ENCODE measurements around the gene TSPAN9. TPM values are rescaled to one million over a fixed set of nuclear protein-coding genes. Genes with fewer than 3 reads are reported as not detected.

Gene TSPAN9, protein sequence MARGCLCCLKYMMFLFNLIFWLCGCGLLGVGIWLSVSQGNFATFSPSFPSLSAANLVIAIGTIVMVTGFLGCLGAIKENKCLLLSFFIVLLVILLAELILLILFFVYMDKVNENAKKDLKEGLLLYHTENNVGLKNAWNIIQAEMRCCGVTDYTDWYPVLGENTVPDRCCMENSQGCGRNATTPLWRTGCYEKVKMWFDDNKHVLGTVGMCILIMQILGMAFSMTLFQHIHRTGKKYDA
- 10 to 100 TPM in 1 of 3 donors, 1 to 10 TPM in 2; 4.7 to 28.4 (median 8.5) TPM for total RNA-seq
- long read RNA-seq, donor 1, full-length matches to known transcripts = 7 of 16 reads
- long read RNA-seq, donor 1, partial matches to known transcripts = 0 of 16 reads
- long read RNA-seq, donor 1, other reads (novel, unspliced or antisense) = 9 of 16 reads
- long read RNA-seq, donor 2, full-length matches to known transcripts = 3 of 3 reads
- long read RNA-seq, donor 2, partial matches to known transcripts = 0 of 3 reads
- long read RNA-seq, donor 2, other reads (novel, unspliced or antisense) = 0 of 3 reads

DNA sequence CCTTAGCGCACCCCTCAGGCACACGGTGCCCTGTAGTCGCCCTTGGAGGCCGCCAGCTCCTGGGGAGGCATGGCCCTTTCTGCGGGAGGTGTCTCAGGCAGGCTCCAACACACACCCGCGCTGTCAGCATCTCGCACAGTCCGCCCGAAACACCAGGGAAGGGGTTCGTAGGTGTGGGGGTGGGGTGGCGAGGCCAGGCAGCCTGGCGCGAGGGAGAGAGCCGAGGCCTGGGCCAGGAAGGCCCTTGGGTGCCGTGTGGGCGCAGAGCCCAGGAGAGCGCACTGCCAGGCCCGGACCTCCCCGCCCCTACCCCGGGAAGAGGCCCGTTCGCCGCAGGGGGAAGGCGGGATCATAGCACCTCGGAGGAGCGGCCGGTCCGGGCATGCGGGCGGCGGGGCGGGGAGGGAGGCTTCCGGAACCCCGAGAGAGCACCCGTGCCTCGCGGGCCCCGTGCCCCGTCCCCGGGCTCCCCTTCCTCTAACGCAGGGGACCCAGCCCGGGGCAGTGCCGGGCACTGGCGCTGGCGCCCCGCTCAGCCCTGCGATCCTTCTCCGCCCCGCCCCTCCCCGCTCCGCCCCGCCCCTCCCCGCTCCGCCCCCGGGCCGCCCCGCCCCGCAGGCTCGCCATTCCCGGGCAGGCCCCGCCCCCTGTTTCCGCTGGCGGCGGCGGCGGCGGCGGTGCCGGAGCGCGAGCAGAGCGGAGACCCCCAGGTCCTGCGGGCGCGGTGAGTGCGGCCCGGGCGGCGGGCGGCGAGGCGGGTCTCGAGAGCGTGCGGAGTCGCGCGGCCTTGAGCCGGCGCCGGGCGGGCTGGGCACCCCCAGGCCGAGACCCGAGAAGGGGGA lies at the start of gene TSPAN9:
Gene TSPAN9, plus strand, starts transcription at position 650 of the 842 bp plus-strand sequence. CDS start 123,815 bp downstream, outside the sequence.
- Histone ChIP-seq H3K4me1 (ENCODE audit: low read depth) (no peaks in the 10 kb centered on the region), H3K36me3 (ENCODE audit: low read depth) (no peaks in the 10 kb centered on the region), H3K4me3 (peak within 1 kb of the TSS; percentile 51), H3K9me3 (no peaks in the 10 kb centered on the region)
- TF ChIP-seq, protein P1, sequence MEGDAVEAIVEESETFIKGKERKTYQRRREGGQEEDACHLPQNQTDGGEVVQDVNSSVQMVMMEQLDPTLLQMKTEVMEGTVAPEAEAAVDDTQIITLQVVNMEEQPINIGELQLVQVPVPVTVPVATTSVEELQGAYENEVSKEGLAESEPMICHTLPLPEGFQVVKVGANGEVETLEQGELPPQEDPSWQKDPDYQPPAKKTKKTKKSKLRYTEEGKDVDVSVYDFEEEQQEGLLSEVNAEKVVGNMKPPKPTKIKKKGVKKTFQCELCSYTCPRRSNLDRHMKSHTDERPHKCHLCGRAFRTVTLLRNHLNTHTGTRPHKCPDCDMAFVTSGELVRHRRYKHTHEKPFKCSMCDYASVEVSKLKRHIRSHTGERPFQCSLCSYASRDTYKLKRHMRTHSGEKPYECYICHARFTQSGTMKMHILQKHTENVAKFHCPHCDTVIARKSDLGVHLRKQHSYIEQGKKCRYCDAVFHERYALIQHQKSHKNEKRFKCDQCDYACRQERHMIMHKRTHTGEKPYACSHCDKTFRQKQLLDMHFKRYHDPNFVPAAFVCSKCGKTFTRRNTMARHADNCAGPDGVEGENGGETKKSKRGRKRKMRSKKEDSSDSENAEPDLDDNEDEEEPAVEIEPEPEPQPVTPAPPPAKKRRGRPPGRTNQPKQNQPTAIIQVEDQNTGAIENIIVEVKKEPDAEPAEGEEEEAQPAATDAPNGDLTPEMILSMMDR (IDR thresholded peaks at IDR 0.05) = no peak
- ATAC-seq = peak; percentile 95
- intact Hi-C loops (cut with DNase I, micrococcal nuclease) = no loop called here
- DNase-seq = peak; percentile 69 to 79 (median 75)

DNA sequence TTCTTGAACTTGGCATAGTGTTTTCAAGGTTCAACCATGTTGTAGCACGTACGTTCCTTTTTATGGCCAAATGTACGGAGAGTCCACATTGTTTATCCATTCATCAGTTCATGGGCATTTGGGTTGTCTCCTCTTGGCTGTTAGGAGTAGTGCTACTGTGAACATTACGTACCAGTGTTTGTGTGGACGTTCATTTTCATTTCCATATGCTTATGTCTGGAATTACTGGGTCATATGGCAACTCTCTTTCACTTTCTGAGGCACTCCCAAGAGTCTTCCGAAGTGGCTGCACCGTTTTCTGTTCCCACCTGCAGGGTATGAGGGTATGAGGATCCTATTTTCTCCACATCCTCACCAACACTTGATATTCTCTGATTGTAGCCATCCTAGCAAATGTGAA lies 49.1 kb upstream of the TSPAN9 start:
- ATAC-seq (no peak), DNase-seq (no peak)
- H3K36me3 ChIP-seq (ENCODE audit: low read depth) = no peaks in the 10 kb centered on the region
- no peak overlapping the region for H3K4me3 ChIP-seq
- intact Hi-C loops (cut with DNase I, micrococcal nuclease) = no loop called here
- TF ChIP-seq, protein P1 (IDR thresholded peaks at IDR 0.05) = no peak
- H3K9me3 ChIP-seq = no peaks in the 10 kb centered on the region
- no peaks in the 10 kb centered on the region for H3K4me1 ChIP-seq (ENCODE audit: low read depth)

DNA sequence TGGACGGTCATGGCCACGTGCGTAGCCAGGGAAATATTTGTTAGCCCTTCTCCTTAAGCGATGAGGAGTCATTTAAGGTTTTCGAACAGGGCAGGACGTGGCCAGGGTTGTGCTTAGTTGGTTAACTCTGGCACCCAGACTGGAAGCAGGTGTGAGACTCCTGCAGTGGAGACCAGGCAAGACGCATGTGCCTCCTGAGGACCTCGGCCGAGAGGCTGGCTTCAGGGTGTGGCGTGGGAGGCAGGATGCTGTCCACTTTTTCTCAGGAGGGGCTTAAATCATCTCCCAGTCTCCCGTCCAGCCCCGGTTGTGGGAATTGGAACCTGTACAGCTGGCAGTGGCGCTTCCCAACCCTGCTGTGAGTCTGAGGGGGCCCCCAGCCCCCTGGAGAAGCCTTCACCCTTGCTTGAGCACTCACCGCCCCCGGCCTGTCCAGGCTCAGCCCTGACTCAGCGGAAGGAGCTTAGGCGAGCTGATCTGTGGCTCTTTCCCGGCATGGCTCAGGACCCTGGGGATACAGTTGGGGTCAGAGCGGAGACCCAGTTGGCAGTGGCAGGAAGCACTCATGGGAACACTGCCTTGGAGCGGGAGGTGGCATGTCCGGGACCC lies 46.3 kb upstream of the TSPAN9 start:
- intact Hi-C loops (cut with DNase I, micrococcal nuclease) = no loop called here
- TF ChIP-seq, protein P1 (IDR thresholded peaks at IDR 0.05) = no peak
- Histone ChIP-seq H3K4me3 (no peak overlapping the region), H3K4me1 (ENCODE audit: low read depth) (no peaks in the 10 kb centered on the region), H3K36me3 (ENCODE audit: low read depth) (no peaks in the 10 kb centered on the region), H3K9me3 (no peaks in the 10 kb centered on the region)
- no peak for ATAC-seq
- DNase-seq = no peak

DNA sequence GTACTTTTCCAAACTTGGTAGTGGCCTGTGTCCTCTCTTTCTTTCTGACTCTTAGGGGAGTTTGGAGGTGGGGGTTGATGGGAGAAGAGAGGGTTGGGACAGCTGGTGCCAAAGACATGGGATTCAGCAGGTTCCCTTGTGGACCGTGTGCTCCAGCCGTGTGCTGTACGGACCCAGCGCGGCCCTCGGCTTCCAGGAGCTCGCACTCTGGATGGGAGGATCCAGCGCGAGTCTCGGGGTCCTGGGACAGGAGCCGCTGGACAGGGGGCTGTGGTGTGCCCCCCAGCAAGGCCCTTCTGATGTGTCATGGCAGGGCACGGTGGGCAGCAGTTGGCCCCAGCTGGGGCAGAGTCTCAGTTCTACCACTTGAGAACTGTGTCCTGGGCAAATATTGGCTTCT lies 45.0 kb upstream of the TSPAN9 start:
- H3K4me3 ChIP-seq = no peak overlapping the region
- intact Hi-C loops (cut with DNase I, micrococcal nuclease) = no loop called here
- DNase-seq = no peak
- no peaks in the 10 kb centered on the region for H3K36me3 ChIP-seq (ENCODE audit: low read depth)
- no peaks in the 10 kb centered on the region for H3K9me3 ChIP-seq
- TF ChIP-seq, protein P1 (IDR thresholded peaks at IDR 0.05) = no peak
- ATAC-seq = no peak
- no peaks in the 10 kb centered on the region for H3K4me1 ChIP-seq (ENCODE audit: low read depth)

DNA sequence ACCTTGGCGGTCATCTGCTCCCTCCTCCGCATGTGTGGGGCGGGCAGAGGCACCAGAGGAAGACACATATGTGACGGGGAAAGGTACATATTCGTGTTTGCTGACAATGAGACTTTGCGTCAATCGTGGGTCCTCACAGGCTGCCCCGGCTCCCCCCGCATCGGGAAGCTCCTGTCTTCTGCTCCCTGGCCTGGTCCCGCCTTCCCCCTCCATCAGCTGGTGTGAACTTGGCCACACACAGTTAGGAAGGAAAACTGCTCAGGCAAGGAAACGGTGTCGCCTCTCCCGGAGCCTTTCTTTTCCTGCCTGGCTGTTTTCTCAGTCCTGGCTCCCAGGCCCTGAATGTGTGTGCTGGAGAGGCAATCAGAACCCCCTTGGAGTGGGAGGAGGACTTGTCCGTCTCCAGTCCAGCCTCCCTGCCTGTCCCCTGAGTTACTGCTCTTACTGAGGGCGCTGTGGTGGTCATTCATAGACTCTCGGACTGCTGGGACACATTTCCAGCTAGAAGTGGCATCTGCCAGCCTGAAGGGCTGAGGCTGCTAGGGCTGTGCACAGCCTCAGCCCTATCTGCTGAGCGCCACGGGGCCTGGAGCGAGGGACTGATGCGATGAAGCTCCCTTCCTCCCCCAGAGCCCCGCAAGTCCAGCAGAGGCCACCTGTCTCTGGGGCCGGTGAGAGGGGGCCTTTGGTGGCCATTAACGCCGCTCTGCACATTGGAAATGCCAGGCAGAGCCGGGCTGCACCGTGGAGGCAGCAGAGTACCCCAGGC lies 44.2 kb upstream of the TSPAN9 start:
- no peaks in the 10 kb centered on the region for H3K36me3 ChIP-seq (ENCODE audit: low read depth)
- DNase-seq = no peak
- intact Hi-C loops (cut with DNase I, micrococcal nuclease) = no loop called here
- TF ChIP-seq, protein P1 (IDR thresholded peaks at IDR 0.05) = no peak
- H3K4me3 ChIP-seq = no peak overlapping the region
- no peaks in the 10 kb centered on the region for H3K4me1 ChIP-seq (ENCODE audit: low read depth)
- ATAC-seq = no peak
- H3K9me3 ChIP-seq = no peaks in the 10 kb centered on the region

Data from mucosa of descending colon (tissue), 3 donors.